CD4-positive, alpha-beta T cell treated with Interleukin-10 for 1 hour (primary cell): ENCODE data around the gene OR10J1.
"Not testable (repeated sequence)": the region's sequence is repeated elsewhere in the genome, so short reads cannot be mapped to it uniquely, and the experiment has no call there.

Experiments used
- DNase-seq: peaks from one replicate; pipeline ENCODE4 v3.0.0-alpha.2; 2020

The OR10J1 gene, protein sequence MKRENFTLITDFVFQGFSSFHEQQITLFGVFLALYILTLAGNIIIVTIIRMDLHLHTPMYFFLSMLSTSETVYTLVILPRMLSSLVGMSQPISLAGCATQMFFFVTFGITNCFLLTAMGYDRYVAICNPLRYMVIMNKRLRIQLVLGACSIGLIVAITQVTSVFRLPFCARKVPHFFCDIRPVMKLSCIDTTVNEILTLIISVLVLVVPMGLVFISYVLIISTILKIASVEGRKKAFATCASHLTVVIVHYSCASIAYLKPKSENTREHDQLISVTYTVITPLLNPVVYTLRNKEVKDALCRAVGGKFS

GRCh38 chr1:159439422-159439821 is at the start of gene OR10J1:
Gene OR10J1 (plus strand): TSS chr1:159439722. CDS start chr1:159439792, 70 bp downstream.
- DNase-seq = no peak

- DNase-seq = no peak
These were observed 32.7 kb upstream of the OR10J1 start for GRCh38 chr1:159406821-159407220.

DNA sequence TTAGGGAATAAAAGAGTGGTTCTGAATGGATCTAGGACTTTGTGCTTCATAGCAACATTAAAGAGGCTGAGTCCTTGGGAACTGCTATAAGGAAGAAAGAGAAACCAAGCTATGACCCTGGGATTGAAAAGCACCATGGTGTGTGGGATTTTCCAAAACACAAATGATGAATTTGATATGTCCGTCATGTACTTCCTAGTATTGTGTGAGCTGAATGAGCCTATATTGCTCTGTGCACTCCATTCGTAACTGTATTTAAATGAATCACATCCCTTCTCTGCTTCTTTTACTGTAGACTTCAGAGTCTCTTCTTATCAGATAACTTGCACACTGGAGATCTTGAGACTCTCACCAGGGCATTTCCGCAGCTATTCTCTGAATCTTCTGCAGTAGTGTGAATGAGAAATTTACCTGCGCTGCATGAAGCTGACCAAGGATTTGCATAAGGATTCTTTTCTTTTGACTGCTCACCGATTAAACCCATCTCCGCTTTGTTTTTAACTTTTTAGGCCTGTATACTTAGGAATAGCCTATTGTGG is 30.6 kb upstream of the OR10J1 start:
- DNase-seq = no peak

DNA sequence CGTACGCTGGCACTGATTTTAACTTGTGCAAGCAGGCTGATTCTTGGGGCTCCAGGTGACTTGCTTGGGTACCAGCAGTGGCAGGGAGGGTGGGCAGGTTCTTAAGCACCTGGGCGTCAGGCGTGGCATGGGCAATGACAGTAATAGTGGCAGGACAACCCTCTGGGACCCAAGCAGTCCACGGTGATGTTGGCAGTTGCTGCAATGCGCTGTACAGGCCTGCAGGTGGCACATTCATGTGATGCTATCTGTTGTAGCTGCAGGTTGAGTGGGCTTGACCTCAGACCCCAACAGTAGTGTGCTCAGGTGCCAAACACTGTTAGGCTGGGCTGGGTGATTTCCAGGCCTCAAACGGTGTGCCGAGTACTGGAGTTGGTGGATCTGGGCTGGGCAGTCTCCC is 17.7 kb upstream of the OR10J1 start:
- no peak for DNase-seq

DNA sequence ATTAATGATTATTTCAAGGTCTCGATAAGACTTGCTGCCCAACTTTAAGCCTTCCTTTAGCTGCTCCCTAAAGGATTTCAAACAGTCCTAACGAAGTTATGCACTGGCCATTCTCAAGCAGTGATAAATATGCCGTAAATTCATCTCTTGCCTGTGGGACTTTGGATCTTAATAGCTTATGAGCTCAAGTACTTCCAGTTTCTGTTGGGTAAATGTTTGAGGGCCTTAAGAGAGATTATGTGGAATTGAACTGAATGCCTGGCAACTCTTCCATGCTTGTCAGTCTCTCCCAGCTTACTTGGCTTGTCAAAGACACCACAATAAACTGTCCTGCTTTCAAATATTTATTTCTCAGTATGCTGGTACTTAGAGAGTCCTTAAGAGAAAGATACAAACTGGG is 11.0 kb upstream of the OR10J1 start:
- DNase-seq = no peak

GRCh38 chr1:159429074-159429861 is 10.3 kb upstream of the OR10J1 start:
- no peak for DNase-seq

DNA sequence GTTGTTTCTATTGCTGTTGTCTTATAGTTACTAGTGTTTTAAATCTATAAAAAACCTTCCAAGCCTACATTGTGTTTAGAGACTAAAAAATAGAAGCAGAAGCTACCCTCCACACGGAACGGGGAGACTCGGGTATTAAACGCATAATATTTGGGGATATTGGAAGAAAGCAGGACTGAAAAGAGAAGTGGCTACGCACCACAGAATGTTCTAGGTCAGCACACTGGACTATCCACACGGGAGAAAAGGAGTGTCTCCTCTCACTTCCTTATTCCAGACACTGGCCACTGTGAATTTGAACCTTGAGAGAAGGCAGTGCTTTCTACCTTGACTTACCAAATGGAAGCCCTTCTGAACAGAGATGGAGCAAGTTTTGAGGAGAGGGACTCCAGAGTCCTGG is 8.5 kb upstream of the OR10J1 start:
- DNase-seq = no peak

DNA sequence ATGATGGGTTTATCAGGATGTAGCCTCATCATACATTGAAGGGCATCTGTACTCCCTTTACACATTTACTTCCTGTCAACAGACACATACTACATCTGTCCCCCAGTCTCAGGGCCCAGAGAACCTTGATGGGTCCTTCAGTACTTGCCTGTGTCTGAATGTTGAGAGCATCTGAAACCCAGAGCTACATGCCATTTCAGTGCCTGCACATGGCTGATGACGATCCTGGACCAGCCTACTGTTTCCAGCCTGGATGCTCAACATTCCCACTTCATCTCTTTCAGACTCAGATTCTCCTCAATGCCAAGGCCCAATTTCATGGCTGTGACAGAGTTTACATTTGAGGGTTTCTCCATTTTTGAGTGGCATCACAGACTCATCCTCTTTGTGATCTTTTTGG is 7.6 kb upstream of the OR10J1 start, which contains the start of gene OR10J4:
Gene OR10J4, plus strand, starts transcription at position 301 of the 400 bp plus-strand sequence.
- no peak for DNase-seq

DNA sequence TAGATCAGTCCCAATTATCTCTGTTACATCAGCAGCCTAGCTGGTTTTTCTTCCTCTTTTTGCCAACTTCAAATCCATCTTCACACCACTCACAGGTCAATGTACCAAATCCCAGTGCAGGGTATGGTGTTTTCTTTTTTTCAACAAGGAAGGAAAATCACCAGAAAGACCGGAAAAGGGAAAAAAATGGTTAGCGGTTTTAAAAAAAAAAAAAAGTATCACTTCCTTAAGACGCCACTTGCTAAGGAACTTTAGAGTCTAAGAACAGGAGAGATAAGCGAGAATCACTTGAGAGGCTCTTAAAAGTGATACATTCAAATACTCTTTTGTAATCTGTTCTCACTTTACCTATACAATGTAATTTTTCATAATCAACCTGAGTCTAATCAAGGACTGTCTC is 3.1 kb upstream of the OR10J1 start:
- DNase-seq = no peak

GRCh38 chr1:159441360-159441759 is 1.8 kb downstream of the OR10J1 start:
- no peak for DNase-seq

- no peak for DNase-seq
These were observed 2.9 kb downstream of the OR10J1 start for GRCh38 chr1:159442428-159442827.

- DNase-seq = no peak
These were observed 3.7 kb downstream of the OR10J1 start for GRCh38 chr1:159443066-159443750.

- DNase-seq = no peak
These were observed 5.0 kb downstream of the OR10J1 start for GRCh38 chr1:159444511-159444910.

DNA sequence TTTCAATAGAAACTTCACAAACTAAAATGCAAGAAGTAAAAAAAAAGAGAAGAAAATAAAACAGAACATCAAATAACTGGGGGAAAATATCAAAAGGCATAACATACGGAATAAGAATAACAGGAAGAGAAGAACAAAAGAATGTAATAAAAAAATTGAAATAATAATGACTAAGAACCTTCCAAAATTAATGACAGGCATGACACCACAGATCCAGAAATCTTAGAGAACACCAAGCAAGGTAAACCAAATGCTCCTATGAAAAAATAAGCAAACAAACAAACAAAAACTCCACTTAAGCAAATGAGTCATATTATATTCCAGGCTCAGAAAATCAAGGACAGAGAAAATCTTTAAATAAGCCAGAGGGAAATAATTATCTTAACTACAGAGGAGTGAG is 8.7 kb downstream of the OR10J1 start:
- no peak for DNase-seq

- not testable (repeated sequence) for DNase-seq
These were observed 10.1 kb downstream of the OR10J1 start for GRCh38 chr1:159449605-159450004.

DNA sequence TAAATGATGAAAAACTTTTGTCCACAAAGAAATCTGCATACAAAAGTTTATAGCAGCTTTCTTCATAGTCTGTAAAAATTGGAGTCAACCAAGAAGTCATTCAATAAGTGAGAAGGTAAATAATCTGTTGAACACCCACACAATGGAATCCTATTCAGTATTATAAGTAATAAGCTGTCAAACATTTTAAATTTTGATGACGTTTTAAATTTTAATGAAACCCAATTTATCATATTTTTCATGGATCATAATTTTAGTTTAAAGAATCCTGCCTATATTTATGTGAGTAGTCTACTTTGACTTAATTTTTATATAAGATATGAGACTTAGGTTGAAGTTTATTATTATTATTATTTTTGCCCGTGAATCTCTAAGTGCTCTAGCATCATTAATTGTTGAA is 20.0 kb downstream of the OR10J1 start:
- DNase-seq = no peak

- no peak for DNase-seq
These were observed 25.7 kb downstream of the OR10J1 start for GRCh38 chr1:159465191-159465603.

DNA sequence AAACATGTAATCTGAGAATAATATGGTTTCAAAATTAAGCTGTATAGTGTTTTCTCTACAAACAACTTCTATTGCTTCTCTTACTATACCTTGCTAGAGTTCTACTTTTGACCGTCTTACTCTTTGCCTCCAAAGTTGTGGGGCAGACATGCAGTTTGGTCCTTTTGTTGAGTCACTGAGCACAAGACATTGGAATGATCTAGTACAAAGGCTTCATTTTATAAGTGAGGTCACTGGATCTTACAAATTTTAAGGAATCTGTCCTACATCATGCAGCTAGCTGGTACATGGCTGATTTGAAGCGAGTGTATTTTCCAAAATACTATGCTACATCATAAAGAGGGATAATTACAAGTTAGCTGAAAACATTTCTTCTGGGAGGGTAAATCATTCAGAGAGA is 28.8 kb downstream of the OR10J1 start:
- no peak for DNase-seq

DNA sequence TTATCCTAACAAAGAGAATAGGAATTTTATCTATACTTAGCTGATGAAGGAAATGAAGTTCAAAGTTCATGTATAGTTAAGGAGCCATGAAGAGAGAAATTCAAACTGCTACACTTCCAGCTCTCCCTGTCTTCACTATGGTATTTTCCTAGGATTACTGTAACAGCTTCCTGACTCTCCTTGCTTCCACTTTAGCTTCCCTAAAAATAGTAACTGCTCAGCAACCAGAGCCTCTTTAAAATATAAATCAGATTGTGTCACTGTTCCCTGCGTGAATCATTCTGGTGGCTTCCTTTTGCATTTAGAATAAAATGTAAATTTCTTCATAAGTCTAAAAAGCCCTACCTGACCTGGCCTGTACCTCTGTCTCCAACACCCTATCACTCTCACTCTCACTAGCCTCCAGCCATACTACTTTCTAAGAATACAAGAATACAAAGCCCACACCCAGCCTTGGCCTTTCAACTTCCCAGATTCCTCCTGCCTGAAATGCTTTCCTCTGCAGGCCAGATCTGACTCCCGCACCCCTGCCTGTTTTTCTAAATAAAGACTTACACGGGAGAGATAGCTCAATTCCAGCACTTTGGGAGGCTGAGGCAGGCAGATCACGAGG is 30.5 kb downstream of the OR10J1 start:
- no peak for DNase-seq

DNA sequence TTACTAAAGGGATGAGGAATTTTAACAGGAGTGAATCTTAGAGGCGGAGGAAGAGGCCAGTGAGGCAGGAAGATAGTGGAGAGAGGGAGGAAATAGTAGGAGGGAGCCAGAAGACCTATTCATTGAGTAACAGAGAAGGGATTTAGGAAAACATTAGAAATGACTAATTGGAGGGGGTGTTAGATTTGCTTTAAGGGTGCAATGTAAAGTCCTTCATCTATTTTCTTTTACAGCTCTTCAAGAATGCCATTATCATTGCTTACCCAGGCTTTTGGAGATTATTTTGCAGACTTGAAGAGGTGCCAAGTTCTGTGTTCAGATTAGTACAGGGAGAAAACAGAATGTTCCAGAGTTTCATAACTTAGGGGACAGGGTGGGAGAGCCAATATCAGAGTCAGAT is 33.8 kb downstream of the OR10J1 start:
- no peak for DNase-seq

GRCh38 chr1:159474926-159475325 is 35.4 kb downstream of the OR10J1 start:
- no peak for DNase-seq

GRCh38 chr1:159483501-159483900 is 44.0 kb downstream of the OR10J1 start:
- no peak for DNase-seq
